GM13977 (cell line): Measurements from ENCODE around the gene AGAP6.
"Not testable (repeated sequence)": the region's sequence is repeated elsewhere in the genome, so short reads cannot be mapped to it uniquely, and the experiment has no call there.

ENCODE experiments used
- DNase-seq: peaks from one replicate; pipeline ENCODE4 v3.0.0; 2012; ENCODE audit warnings: low spot score
- in situ Hi-C: fragments of 300-500 bp; cut with MboI; formaldehyde crosslinking; loops from one replicate; pipeline ENCODE4 v1.12.0; 2022; ENCODE audit warnings: low sequenced_read_pairs, low pct_unique_long_range_greater_than_20kb, mixed read lengths, inconsistent platforms; ENCODE audit not compliant: unreplicated experiment
- TF ChIP-seq, protein P1 (sequence below): IDR thresholded peaks from 2 replicates; pipeline ENCODE4 v1.5.1; 2012; ENCODE audit warnings: mild to moderate bottlenecking, control low read depth; ENCODE audit not compliant: insufficient read depth; ENCODE audit errors: extremely low read depth, missing control alignments

The AGAP6 gene

DNA sequence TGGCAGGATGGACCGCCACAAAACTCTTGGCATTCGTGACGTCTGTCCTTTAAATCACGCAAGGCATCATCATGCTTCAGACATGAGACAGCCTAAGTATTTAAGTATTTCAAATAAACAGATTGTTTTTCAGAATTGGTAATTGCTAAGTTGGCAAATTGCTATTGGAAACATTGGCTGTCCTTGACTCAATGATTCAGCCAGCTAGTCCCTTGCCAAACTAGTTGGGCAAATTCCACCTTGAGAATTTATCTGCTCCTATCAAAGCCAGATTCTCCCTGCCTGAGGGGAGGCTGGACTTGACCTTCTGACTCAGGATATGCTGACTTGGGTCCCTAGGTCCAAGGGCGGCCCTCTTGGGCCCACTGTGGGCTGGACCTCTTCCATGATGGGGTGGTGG, 29.4 kb downstream of the AGAP6 start:
- DNase-seq, in situ Hi-C loops: not testable (repeated sequence)

DNA sequence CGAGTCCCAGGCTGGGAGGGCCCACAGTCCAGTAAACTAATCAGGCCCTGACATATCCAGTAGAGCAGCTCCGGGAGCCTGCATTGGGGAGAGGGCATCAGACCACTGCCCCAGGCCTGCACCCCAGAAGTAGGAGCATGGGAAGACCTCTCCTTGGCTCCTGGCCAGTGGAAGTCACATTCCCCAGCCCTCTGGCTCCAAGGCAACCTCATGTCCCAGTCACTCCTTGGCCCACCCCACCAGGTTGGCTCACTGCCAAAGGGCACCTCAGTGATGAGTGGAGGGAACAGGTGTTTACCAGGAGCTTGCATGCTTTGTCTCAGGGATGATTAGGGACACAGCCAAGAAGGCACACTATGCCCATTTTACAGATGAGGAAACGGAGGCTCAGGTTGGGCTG, 31.1 kb downstream of the AGAP6 start:
- in situ Hi-C loops, DNase-seq: not testable (repeated sequence)

DNA sequence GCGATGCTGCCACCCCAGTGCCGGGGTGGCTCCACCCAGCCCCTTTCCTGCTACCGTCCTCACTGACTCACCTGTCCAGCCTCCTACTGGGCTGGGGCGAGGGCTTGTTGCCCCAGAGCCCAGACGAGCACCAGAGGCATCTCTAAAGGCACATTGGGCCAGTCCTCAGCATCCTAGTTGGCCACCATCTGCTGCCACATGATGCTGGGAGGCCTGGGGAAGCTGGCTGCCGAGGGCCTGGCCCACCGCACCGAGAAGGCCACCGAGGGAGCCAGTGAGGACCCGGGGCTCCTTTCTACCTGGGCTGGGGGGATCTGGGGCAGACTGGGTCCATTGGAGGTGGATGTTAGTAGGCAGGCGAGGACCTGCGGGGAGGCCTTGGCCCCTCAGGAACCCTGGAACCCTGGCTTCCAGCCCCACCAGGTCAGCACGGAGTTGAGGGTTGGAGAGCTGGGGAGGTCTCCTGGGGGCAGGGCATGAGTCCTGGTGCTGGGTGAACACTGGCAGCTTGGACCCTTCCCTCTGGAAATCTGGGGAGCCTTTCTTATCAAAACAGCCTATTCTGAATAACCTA, 32.3 kb downstream of the AGAP6 start:
- DNase-seq, in situ Hi-C loops: not testable (repeated sequence)

DNA sequence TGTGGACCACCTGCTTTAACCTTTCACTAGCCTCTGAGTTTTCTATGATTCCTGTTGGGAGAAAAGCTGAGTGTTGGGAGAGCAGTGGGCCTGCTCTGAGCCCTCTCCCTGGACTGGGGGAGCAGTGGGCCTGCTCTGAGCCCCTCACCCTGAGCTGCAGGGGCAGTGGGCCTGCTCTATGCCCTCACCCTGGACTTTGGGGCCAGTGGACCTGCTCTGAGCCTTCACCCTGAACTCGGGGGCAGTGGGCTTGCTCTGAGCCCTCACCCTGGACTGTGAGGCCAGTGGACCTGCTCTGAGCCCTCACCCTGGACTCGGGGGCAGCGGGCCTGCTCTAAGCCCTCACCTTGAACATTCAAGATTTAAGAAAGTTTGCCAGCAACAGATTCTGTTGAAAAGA, 33.4 kb downstream of the AGAP6 start:
- no peak for DNase-seq
- in situ Hi-C loops, result no loop called here
- TF ChIP-seq, protein P1, sequence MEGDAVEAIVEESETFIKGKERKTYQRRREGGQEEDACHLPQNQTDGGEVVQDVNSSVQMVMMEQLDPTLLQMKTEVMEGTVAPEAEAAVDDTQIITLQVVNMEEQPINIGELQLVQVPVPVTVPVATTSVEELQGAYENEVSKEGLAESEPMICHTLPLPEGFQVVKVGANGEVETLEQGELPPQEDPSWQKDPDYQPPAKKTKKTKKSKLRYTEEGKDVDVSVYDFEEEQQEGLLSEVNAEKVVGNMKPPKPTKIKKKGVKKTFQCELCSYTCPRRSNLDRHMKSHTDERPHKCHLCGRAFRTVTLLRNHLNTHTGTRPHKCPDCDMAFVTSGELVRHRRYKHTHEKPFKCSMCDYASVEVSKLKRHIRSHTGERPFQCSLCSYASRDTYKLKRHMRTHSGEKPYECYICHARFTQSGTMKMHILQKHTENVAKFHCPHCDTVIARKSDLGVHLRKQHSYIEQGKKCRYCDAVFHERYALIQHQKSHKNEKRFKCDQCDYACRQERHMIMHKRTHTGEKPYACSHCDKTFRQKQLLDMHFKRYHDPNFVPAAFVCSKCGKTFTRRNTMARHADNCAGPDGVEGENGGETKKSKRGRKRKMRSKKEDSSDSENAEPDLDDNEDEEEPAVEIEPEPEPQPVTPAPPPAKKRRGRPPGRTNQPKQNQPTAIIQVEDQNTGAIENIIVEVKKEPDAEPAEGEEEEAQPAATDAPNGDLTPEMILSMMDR, result no peak

DNA sequence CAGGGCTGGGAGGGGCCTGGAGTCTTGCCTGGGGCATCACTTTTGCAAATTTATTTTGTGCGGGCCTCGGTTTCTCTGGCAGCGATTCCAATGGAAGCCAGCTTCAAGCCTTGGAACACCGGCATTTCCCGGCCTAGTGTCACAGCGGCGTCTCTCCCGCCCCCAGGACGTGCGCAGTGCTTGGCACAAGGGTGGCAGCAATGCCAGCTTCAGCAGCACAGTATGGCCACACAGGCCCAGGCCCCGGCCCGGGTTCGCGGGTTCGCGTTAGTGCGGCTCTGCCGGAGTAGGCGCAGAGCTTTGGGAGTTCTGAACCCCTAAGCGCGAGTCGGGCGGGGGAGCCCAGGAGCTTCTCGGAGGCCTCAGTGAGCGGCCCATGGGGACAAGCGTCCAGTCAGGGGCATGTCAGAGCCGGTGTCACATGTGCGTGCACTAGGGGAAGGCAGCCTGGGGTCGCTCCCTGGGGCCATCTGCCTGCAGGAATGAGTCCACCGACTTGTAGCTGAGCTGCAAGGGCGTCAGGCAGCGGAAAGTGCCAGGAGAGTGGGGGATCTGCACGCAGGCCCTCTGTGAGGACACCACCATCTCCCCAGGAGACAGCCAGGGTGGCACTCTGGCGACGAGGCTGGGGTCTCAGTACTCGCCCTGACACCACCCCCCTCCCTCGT, 36.6 kb downstream of the AGAP6 start:
- in situ Hi-C loops, DNase-seq: not testable (repeated sequence)

DNA sequence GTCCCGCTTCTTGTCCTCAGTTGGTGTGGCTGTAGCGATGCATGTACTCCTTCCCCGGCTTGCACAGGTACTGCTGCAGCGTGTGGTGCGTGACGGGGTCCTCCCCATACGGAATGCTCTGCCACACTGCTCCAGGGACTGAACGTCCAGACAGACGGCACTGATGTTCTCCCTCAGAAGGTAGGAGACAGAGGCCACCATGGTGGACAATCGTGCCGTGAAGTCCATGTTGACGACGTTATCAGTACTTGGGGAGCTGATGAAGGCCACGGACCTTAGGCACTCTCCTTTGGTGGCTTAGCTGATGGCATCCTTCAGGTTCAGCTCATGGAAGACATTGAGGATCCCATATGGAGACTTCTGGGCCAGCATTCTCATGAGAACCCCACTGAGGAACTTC, 37.4 kb downstream of the AGAP6 start:
- in situ Hi-C loops, result no loop called here
- DNase-seq, result no peak
- TF ChIP-seq, protein P1, result no peak

DNA sequence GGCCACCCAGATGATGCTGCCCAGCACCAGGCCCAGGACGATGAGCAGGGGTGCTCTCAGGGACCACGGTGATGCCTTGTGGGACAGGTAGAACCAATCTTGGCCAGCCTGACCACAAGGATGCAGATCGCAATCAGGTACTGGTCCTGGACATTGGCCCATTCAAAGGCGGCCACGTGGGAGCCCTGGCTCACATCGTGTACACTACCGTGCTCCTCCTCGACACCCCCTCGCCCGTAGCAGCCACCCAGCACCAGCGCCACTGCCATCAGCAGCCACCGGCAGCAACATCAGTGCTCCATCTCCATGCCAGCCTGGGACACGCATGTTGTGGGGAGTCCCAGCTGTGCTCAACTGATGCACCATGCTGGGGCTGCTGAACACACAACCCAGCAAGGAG, 39.0 kb downstream of the AGAP6 start:
- in situ Hi-C loops, result no loop called here
- DNase-seq, result no peak
- TF ChIP-seq, protein P1, result no peak

DNA sequence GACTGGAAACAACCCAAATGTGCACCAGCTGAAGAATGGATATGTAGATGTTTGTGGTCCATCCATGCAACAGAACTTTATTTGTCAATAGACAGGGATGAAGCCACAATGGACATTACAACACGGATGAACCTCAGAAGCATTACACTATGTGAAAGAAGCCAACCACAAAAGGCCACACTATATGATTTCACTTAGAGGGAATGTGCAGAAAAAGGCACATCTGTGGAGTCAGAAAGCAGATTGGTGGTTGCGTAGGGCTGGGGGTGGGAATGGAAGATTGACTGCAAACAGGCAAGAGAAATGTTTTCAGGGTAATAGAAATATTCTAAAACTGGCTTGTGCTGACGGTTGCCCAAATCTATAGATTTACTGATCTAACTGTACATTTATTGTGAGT, 45.3 kb downstream of the AGAP6 start:
- in situ Hi-C loops, result no loop called here
- TF ChIP-seq, protein P1, result no peak
- no peak for DNase-seq

DNA sequence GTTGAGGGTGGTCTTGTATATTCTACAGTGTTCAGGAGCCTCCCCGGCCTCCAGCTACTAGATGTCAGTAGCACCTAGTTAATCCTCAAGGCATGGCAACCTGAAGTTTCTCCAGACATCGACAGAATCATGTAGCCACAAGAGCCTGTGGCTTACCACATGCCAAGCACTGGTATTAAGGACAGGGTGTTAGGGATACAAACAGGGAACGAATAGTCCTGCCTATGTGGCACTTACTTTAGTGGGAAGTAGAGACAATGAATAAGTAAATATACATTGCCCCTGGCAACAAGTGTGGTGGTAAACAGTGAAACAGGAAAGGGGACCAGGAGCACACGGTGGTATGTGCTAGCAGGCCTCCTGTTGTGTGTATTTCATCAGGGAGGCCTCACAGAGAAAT, 47.1 kb downstream of the AGAP6 start:
- DNase-seq, result not testable (repeated sequence)

More for the DNA sequence above, 47.1 kb downstream of the AGAP6 start:
- in situ Hi-C loops, result not testable (repeated sequence)
